ENCODE results near the gene IRAK3.

DNA sequence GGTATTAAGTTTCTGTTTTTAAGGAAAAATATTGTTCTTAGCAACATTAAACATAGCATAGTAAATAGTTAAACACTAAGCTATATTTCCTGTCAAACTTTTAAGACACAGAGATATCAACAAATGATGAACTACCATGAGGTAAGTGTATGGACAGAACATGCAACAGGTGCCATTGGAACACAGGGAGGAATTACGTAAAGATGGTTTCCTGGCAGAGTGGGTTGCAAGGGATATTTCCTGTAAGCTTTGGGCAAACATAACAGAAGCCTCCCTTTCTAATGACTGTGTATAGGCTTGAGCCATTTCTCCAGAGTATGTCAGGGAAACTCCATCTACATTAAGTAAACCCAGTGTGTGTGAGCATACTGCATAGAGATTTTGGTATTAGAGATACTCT lies 81.6 kb downstream of the IRAK3 start:
- TF ChIP-seq, protein P1, sequence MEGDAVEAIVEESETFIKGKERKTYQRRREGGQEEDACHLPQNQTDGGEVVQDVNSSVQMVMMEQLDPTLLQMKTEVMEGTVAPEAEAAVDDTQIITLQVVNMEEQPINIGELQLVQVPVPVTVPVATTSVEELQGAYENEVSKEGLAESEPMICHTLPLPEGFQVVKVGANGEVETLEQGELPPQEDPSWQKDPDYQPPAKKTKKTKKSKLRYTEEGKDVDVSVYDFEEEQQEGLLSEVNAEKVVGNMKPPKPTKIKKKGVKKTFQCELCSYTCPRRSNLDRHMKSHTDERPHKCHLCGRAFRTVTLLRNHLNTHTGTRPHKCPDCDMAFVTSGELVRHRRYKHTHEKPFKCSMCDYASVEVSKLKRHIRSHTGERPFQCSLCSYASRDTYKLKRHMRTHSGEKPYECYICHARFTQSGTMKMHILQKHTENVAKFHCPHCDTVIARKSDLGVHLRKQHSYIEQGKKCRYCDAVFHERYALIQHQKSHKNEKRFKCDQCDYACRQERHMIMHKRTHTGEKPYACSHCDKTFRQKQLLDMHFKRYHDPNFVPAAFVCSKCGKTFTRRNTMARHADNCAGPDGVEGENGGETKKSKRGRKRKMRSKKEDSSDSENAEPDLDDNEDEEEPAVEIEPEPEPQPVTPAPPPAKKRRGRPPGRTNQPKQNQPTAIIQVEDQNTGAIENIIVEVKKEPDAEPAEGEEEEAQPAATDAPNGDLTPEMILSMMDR (IDR thresholded peaks at IDR 0.05), result no peak
- TF ChIP-seq POLR2A (IDR thresholded peaks at IDR 0.05), result no peak

Measured in testis (tissue), 2 donors.